WTC11 (cell line): ENCODE data around the gene ASB15.

Experiments
- ATF6 ChIP-seq: sonication (generic); formaldehyde crosslinking; IDR thresholded peaks from 2 replicates; pipeline ENCODE4 v1.8.1; 2023; ENCODE audit warnings: mild to moderate bottlenecking, missing genetic modification reagents
- CTCF ChIP-seq: fragments of 200-600 bp; IDR thresholded peaks from 2 replicates; pipeline ENCODE4 v1.8.0; 2022; ENCODE audit warnings: antibody characterized with exemption
- EMX1 ChIP-seq: fragments of 250-450 bp; sonication (Bioruptor Pico); IDR thresholded peaks from 2 replicates; pipeline ENCODE4 v1.8.0; 2021; ENCODE audit warnings: mild to moderate bottlenecking
- TEAD1 ChIP-seq: sonication (generic); formaldehyde crosslinking; IDR thresholded peaks from 2 replicates; pipeline ENCODE4 v1.8.0; 2022; ENCODE audit warnings: mild to moderate bottlenecking, missing genetic modification reagents
- ZNF512 ChIP-seq: sonication (generic); formaldehyde crosslinking; IDR thresholded peaks from 2 replicates; pipeline ENCODE4 v1.8.1; 2022; ENCODE audit warnings: missing genetic modification reagents, borderline replicate concordance

GRCh38 chr7:123601530-123601929 is at the start of gene ASB15:
- no peak for TF ChIP-seq ATF6 (CRISPR knock-in tag)
- TF ChIP-seq CTCF, result no peak
- TF ChIP-seq EMX1, result no peak
- no peak for TF ChIP-seq ZNF512 (CRISPR knock-in tag)
- no peak for TF ChIP-seq TEAD1
